H1 (cell line): ENCODE measurements around the gene ZFAND5. TPM values are rescaled to one million over a fixed set of nuclear protein-coding genes. Genes with fewer than 3 reads are reported as not detected.

Source experiments
- CTCF ChIA-PET: fragments of 300-600 bp; sonication (Branson Sonifier 250); formaldehyde crosslinking; loops from one replicate; lab custom pipeline; 2021; ENCODE audit not compliant: partially characterized antibody; lab: Charles Lee
- POLR2A ChIA-PET: fragments of 300-600 bp; sonication (Branson Sonifier 250); formaldehyde crosslinking; loops from one replicate; lab custom pipeline; 2021; ENCODE audit warnings: inconsistent platforms; ENCODE audit not compliant: partially characterized antibody; lab: Charles Lee
- DNase-seq, 2 experiments: peaks; one replicate each; pipeline versions ENCODE4 v3.0.0 to v3.0.0-alpha.2; 2010 to 2022; ENCODE audit warnings: low spot score in 2 of 2, low read depth in 1 of 2, mixed read lengths in 1 of 2
- FAIRE-seq: peaks from 2 replicates; lab custom pipeline; 2011; peaks lifted over from hg19 to GRCh38; lab: Jason Lieb, UNC
- H2AFZ ChIP-seq: 2 replicates; pipeline ENCODE4 v1.8.1; 2012; ENCODE audit warnings: low read length, inconsistent platforms
- H2AK5ac ChIP-seq: 2 replicates; pipeline ENCODE4 v1.6.1; 2013; ENCODE audit warnings: low read depth, low read length
- H2BK120ac ChIP-seq: replicated peaks from 2 replicates; pipeline ENCODE3; 2013; ENCODE audit warnings: low read depth, low read length, inconsistent platforms
- H2BK12ac ChIP-seq: 2 replicates; pipeline ENCODE4 v1.6.1; 2013; ENCODE audit warnings: low read depth, low read length
- H2BK15ac ChIP-seq: 2 replicates; pipeline ENCODE4 v1.6.1; 2013; ENCODE audit warnings: low read length
- H2BK20ac ChIP-seq: 2 replicates; pipeline ENCODE4 v1.6.1; 2013; ENCODE audit warnings: low read length
- H2BK5ac ChIP-seq: 2 replicates; pipeline ENCODE4 v1.6.1; 2013; ENCODE audit warnings: low read depth, low read length
- H3K14ac ChIP-seq: 2 replicates; pipeline ENCODE4 v1.6.1; 2013; ENCODE audit warnings: inconsistent platforms; ENCODE audit not compliant: insufficient read length
- H3K18ac ChIP-seq: 2 replicates; pipeline ENCODE4 v1.6.1; 2013; ENCODE audit warnings: low read length; ENCODE audit errors: extremely low read depth
- H3K23ac ChIP-seq: 2 replicates; pipeline ENCODE4 v1.6.1; 2013; ENCODE audit warnings: inconsistent platforms; ENCODE audit not compliant: insufficient read length
- H3K23me2 ChIP-seq: 2 replicates; pipeline ENCODE4 v1.6.1; 2013; ENCODE audit warnings: low read depth, low read length
- H3K27ac ChIP-seq: 2 replicates; pipeline ENCODE4 v1.6.1; 2011; ENCODE audit warnings: low read depth, low read length, inconsistent platforms
- H3K27me3 ChIP-seq, 4 experiments: replicated peaks in 1 of 4; 1 replicate in 1 of 4; 2 replicates in 3 of 4; pipeline versions ENCODE4 v1.6.1 to v1.8.1; 2011 to 2013; ENCODE audit warnings: low read length in 3 of 4, mild to moderate bottlenecking in 3 of 4, inconsistent platforms in 2 of 4, mixed read lengths in 2 of 4, moderate library complexity in 1 of 4; ENCODE audit not compliant: control insufficient read depth in 3 of 4, insufficient read depth in 3 of 4; ENCODE audit errors: extremely low read depth in 1 of 4
- H3K36me3 ChIP-seq, 4 experiments: 2 replicates each; pipeline versions ENCODE4 v1.6.1 to v1.8.1; 2011 to 2013; ENCODE audit warnings: mild to moderate bottlenecking in 4 of 4, low read length in 3 of 4, moderate library complexity in 2 of 4, control low read depth in 1 of 4, inconsistent platforms in 1 of 4; ENCODE audit not compliant: insufficient read depth in 4 of 4, control insufficient read depth in 2 of 4
- H3K4ac ChIP-seq: replicated peaks from 2 replicates; pipeline ENCODE3; 2013; ENCODE audit warnings: low read length, low read depth, mixed read lengths, inconsistent platforms; ENCODE audit not compliant: insufficient read length
- H3K4me1 ChIP-seq, 4 experiments: replicated peaks in 1 of 4; 1 replicate in 1 of 4; 2 replicates in 3 of 4; pipeline versions ENCODE4 v1.6.1 to v1.8.1; 2011 to 2013; ENCODE audit warnings: low read length in 3 of 4, inconsistent platforms in 2 of 4, mixed read lengths in 1 of 4; ENCODE audit not compliant: insufficient read depth in 4 of 4, control insufficient read depth in 3 of 4
- H3K4me2 ChIP-seq, 2 experiments: 2 replicates each; pipeline versions ENCODE4 v1.6.1 to v1.8.1; 2011 to 2013; ENCODE audit warnings: low read depth in 2 of 2, low read length in 2 of 2, control low read depth in 1 of 2, inconsistent platforms in 1 of 2, mild to moderate bottlenecking in 1 of 2; ENCODE audit not compliant: insufficient read depth in 1 of 2
- H3K4me3 ChIP-seq, 4 experiments: fragments of 200-600, 300-600 bp in 1 of 4; sonication (generic), shearing (Covaris generic), sonication (Bioruptor Twin) in 1 of 4; 2 replicates each; pipeline versions ENCODE4 v1.5.1 to v1.8.1; 2011 to 2016; ENCODE audit warnings: low read length in 4 of 4, low read depth in 3 of 4, control low read depth in 2 of 4, inconsistent platforms in 2 of 4, mild to moderate bottlenecking in 2 of 4, mixed read lengths in 1 of 4, moderate library complexity in 1 of 4; ENCODE audit not compliant: insufficient read depth in 2 of 4; ENCODE audit errors: extremely low read depth in 1 of 4
- H3K56ac ChIP-seq: replicated peaks from 2 replicates; pipeline ENCODE3; 2013; ENCODE audit warnings: low read depth, mild to moderate bottlenecking, mixed read lengths, low read length, inconsistent platforms; ENCODE audit not compliant: insufficient read length
- H3K79me1 ChIP-seq: 2 replicates; pipeline ENCODE4 v1.6.1; 2013; ENCODE audit warnings: low read depth, low read length, control low read depth
- H3K79me2 ChIP-seq, 2 experiments: 2 replicates each; pipeline versions ENCODE4 v1.6.1 to v1.8.1; 2012 to 2013; ENCODE audit warnings: low read length in 2 of 2, mild to moderate bottlenecking in 2 of 2, inconsistent platforms in 1 of 2; ENCODE audit not compliant: insufficient read depth in 2 of 2, control insufficient read depth in 1 of 2
- H3K9ac ChIP-seq, 4 experiments: replicated peaks in 1 of 4; 1 replicate in 1 of 4; 2 replicates in 3 of 4; pipeline versions ENCODE4 v1.6.1 to v1.8.1; 2011 to 2013; ENCODE audit warnings: low read depth in 3 of 4, low read length in 3 of 4, control low read depth in 2 of 4, mild to moderate bottlenecking in 2 of 4, moderate library complexity in 2 of 4, inconsistent platforms in 1 of 4; ENCODE audit errors: extremely low read depth in 1 of 4
- H3K9me3 ChIP-seq, 2 experiments: 2 replicates each; pipeline versions ENCODE4 v1.6.1 to v1.8.1; 2012 to 2013; ENCODE audit warnings: mild to moderate bottlenecking in 2 of 2, moderate library complexity in 2 of 2, control low read depth in 1 of 2, inconsistent platforms in 1 of 2, low read depth in 1 of 2, low read length in 1 of 2, mixed read lengths in 1 of 2; ENCODE audit not compliant: insufficient read depth in 2 of 2
- H4K20me1 ChIP-seq, 2 experiments: replicated peaks in 1 of 2; 2 replicates each; pipeline versions ENCODE3 to v1.8.1; 2011 to 2013; ENCODE audit warnings: inconsistent platforms in 2 of 2, low read length in 2 of 2, mild to moderate bottlenecking in 1 of 2; ENCODE audit not compliant: insufficient read depth in 2 of 2, control insufficient read depth in 1 of 2
- H4K5ac ChIP-seq: 2 replicates; pipeline ENCODE4 v1.6.1; 2013; ENCODE audit warnings: low read length, low read depth, mixed read lengths, inconsistent platforms; ENCODE audit not compliant: insufficient read length
- H4K8ac ChIP-seq: 2 replicates; pipeline ENCODE4 v1.8.0; 2013; ENCODE audit warnings: mild to moderate bottlenecking, moderate library complexity, low read length, inconsistent platforms; ENCODE audit not compliant: insufficient read depth; ENCODE audit errors: extremely low read depth
- H4K91ac ChIP-seq: replicated peaks from 2 replicates; pipeline ENCODE3; 2013; ENCODE audit warnings: low read length, mixed read lengths, inconsistent platforms; ENCODE audit not compliant: insufficient read length
- HDAC6 ChIP-seq: IDR thresholded peaks from one replicate; pipeline ENCODE4 v1.7.1; 2012; ENCODE audit warnings: low read depth, mild to moderate bottlenecking, inconsistent platforms, low read length, moderate library complexity
- SIN3A ChIP-seq, 2 experiments: IDR thresholded peaks in 1 of 2; conservative IDR thresholded peaks in 1 of 2; 2 replicates each; pipeline ENCODE4 v1.6.1; 2011 to 2012; ENCODE audit warnings: low read length in 2 of 2, improper control_type of control experiment in 1 of 2, low read depth in 1 of 2, mild to moderate bottlenecking in 1 of 2
- WGBS, 2 experiments: shearing (Covaris generic) in 1 of 2; methylation state at CpG; one replicate each; pipeline versions ENCODE4 v1.1.6 to v1.1.7; 2013 to 2015; ENCODE audit warnings: low lambda C conversion rate in 2 of 2, mixed read lengths in 2 of 2, inconsistent platforms in 1 of 2, low coverage in 1 of 2, missing lambda C conversion rate in 1 of 2; ENCODE audit not compliant: insufficient replicate concordance in 2 of 2, insufficient coverage in 1 of 2, insufficient read length in 1 of 2; ENCODE audit errors: extremely low coverage in 1 of 2, missing lambda C conversion rate in 1 of 2; 5-methylcytosine and 5-hydroxymethylcytosine counted together
- polyA plus RNA-seq, 7 experiments: library from polyadenylated mRNA; depleted of rRNA in 3 of 7; stranded (reverse) in 5 of 7; unstranded in 2 of 7; fragments of >200 nt in 5 of 7; fragments of 200-250 nt in 2 of 7; gene quantifications; 1 replicate in 5 of 7; 2 replicates in 1 of 7; 4 replicates in 1 of 7; pipeline versions ENCODE4 v1.2.1 to v1.2.3, GENCODE V29; 2011 to 2013; ENCODE audit warnings: missing spikeins in 2 of 7, mixed read lengths in 2 of 7
- total RNA-seq: library from RNA; stranded (reverse); fragmentation: NEBNext Ultra II Directional; extraction: Animal tissue kit (Norgen Biotek cat#: 25700); gene quantifications from 2 replicates; pipeline ENCODE4 v1.2.1, GENCODE V29; 2021

ZFAND5 gene
- total and polyA plus RNA-seq, 2 of the 8 experiments (the other 6 are each of a cell fraction or from before 2014, with no cell fraction given): 76.7 to 225 TPM

GRCh38 chr9:72362680-72363139, 2.3 kb downstream of the ZFAND5 start:
- Histone ChIP-seq H2BK5ac (no peak overlapping the region), H3K4me2 (peak overlapping the region; percentile 79 to 81), H3K9me3 (no peaks in the 10 kb centered on the region), H4K5ac (no peak overlapping the region), H4K91ac (no peak overlapping the region), H3K9ac (peak overlapping the region; percentile 35 to 97 (median 62); a peak in 5 of 7 replicates), H3K18ac (no peak overlapping the region), H3K4me3 (peak overlapping the region; percentile 84 to 99 (median 96)), H3K79me1 (no peaks in the 10 kb centered on the region; the same call in none of the 2 replicates), H4K8ac (no peak overlapping the region), H3K36me3 (peaks cover 19 to 66% (median 30%) of the 10 kb centered on the region in 4 experiments), H3K14ac (no peak overlapping the region), H3K56ac (no peak overlapping the region), H2BK120ac (no peak overlapping the region), H3K23ac (no peak overlapping the region), H2BK20ac (no peak overlapping the region), H2AK5ac (no peak overlapping the region), H4K20me1 (peaks cover 27 to 35% of the 10 kb centered on the region in 2 experiments), H3K4me1 (peaks cover 0 to 10% (median 0%) of the 10 kb centered on the region in 4 experiments; a peak in 4 of 7 replicates), H3K79me2 (peaks cover 42 to 73% of the 10 kb centered on the region in 2 experiments), H2BK12ac (no peak overlapping the region), H3K27ac (no peak overlapping the region), H3K23me2 (peaks cover 6% of the 10 kb centered on the region; the same call in 1 of the 2 replicates), H3K4ac (no peak overlapping the region), H3K27me3 (no peaks in the 10 kb centered on the region), H2BK15ac (no peak overlapping the region), H2AFZ (no peak overlapping the region)
- no peak for FAIRE-seq
- 29% methylated on average over 2 of the region's 2 CpGs; no CpG with 5 or more reads in 1 of the 2 experiments for WGBS, 2 experiments
- no peak for TF ChIP-seq HDAC6
- TF ChIP-seq SIN3A (conservative IDR thresholded peaks at IDR 0.05 in 1 of 2, IDR thresholded peaks at IDR 0.05 in 1 of 2; ENCODE audit: low read depth in 1 of 2, low read length in 2 of 2): 0 out of 4 replicates have a peak, but pooled peaks of 1 of the 2 experiments have one; percentile 42
- CTCF ChIA-PET: interaction anchor here (1.0 to 2.0 kb wide), 6 partner anchors 8 to 459 kb away, joined by 3 to 4 read pairs (median 4); no protein-coding TSS in a partner anchor
- no peak for DNase-seq
- POLR2A ChIA-PET: interaction anchor here (0.9 to 4.8 kb wide), 12 partner anchors 8 to 461 kb away, joined by 3 to 37 read pairs (median 4); no protein-coding TSS in a partner anchor
